Measurements from ENCODE around the gene FGF12.

Gene FGF12

GRCh38 chr3:192352142-192352541, 375.2 kb downstream of the FGF12 start:
- H3K36me3 ChIP-seq = no peaks in the 10 kb centered on the region
- no peaks in the 10 kb centered on the region for H3K9me3 ChIP-seq (replicated peaks in 1 of 11)
- H3K27ac ChIP-seq = no peak overlapping the region
- H3K4me3 ChIP-seq = no peak overlapping the region
- no peak overlapping the region for H3K9ac ChIP-seq
- H4K20me1 ChIP-seq = no peaks in the 10 kb centered on the region
- no peaks in the 10 kb centered on the region for H3K4me1 ChIP-seq
- no peaks in the 10 kb centered on the region for H3K27me3 ChIP-seq
- H3K4me2 ChIP-seq = no peak overlapping the region
- TF ChIP-seq Cebpa-rat (IDR thresholded peaks at IDR 0.05) = no peak

- H3K4me1 ChIP-seq = no peaks in the 10 kb centered on the region
- H3K9ac ChIP-seq = no peak overlapping the region
- H4K20me1 ChIP-seq = no peaks in the 10 kb centered on the region
- H3K4me3 ChIP-seq = no peak overlapping the region
- no peak for TF ChIP-seq Cebpa-rat (IDR thresholded peaks at IDR 0.05)
- no peaks in the 10 kb centered on the region for H3K27me3 ChIP-seq
- H3K4me2 ChIP-seq = no peak overlapping the region
- no peaks in the 10 kb centered on the region for H3K9me3 ChIP-seq (replicated peaks in 1 of 11)
- H3K27ac ChIP-seq = no peak overlapping the region
- H3K36me3 ChIP-seq = no peaks in the 10 kb centered on the region
These were observed 375.9 kb downstream of the FGF12 start for GRCh38 chr3:192351441-192351840.

GRCh38 chr3:192340031-192340430, 387.3 kb downstream of the FGF12 start:
- no peaks in the 10 kb centered on the region for H3K4me1 ChIP-seq
- no peak overlapping the region for H3K27ac ChIP-seq
- H3K9me3 ChIP-seq (replicated peaks in 1 of 11) = no peaks in the 10 kb centered on the region
- H3K4me2 ChIP-seq = no peak overlapping the region
- H3K4me3 ChIP-seq = no peak overlapping the region
- no peaks in the 10 kb centered on the region for H4K20me1 ChIP-seq
- H3K36me3 ChIP-seq = no peaks in the 10 kb centered on the region
- no peaks in the 10 kb centered on the region for H3K27me3 ChIP-seq
- TF ChIP-seq Cebpa-rat (IDR thresholded peaks at IDR 0.05) = no peak
- no peak overlapping the region for H3K9ac ChIP-seq

GRCh38 chr3:192339214-192339613, 388.1 kb downstream of the FGF12 start:
- Histone ChIP-seq H3K36me3 (no peaks in the 10 kb centered on the region), H3K27ac (no peak overlapping the region), H3K27me3 (no peaks in the 10 kb centered on the region), H4K20me1 (no peaks in the 10 kb centered on the region), H3K4me2 (no peak overlapping the region), H3K9ac (no peak overlapping the region), H3K4me1 (no peaks in the 10 kb centered on the region), H3K9me3 (replicated peaks in 1 of 11) (no peaks in the 10 kb centered on the region), H3K4me3 (no peak overlapping the region)
- no peak for TF ChIP-seq Cebpa-rat (IDR thresholded peaks at IDR 0.05)

GRCh38 chr3:192336286-192336685, 391.1 kb downstream of the FGF12 start:
- H3K9me3 ChIP-seq (replicated peaks in 1 of 11) = no peaks in the 10 kb centered on the region
- TF ChIP-seq Cebpa-rat (IDR thresholded peaks at IDR 0.05) = no peak
- H3K27me3 ChIP-seq = no peaks in the 10 kb centered on the region
- H3K9ac ChIP-seq = no peak overlapping the region
- no peak overlapping the region for H3K4me3 ChIP-seq
- no peaks in the 10 kb centered on the region for H3K36me3 ChIP-seq
- H3K4me2 ChIP-seq = no peak overlapping the region
- H3K4me1 ChIP-seq = no peaks in the 10 kb centered on the region
- H4K20me1 ChIP-seq = no peaks in the 10 kb centered on the region
- no peak overlapping the region for H3K27ac ChIP-seq

- Histone ChIP-seq H3K4me3 (no peak overlapping the region), H3K27ac (no peak overlapping the region), H3K36me3 (no peaks in the 10 kb centered on the region), H3K9me3 (replicated peaks in 1 of 11) (no peaks in the 10 kb centered on the region), H3K9ac (no peak overlapping the region), H4K20me1 (no peaks in the 10 kb centered on the region), H3K4me2 (no peak overlapping the region), H3K27me3 (no peaks in the 10 kb centered on the region), H3K4me1 (no peaks in the 10 kb centered on the region)
- no peak for TF ChIP-seq Cebpa-rat (IDR thresholded peaks at IDR 0.05)
These were observed 394.7 kb downstream of the FGF12 start for GRCh38 chr3:192332386-192333291.

GRCh38 chr3:192331749-192332385, 395.5 kb downstream of the FGF12 start:
- H3K27me3 ChIP-seq = no peaks in the 10 kb centered on the region

GRCh38 chr3:192326656-192327055, 400.7 kb downstream of the FGF12 start:
- no peaks in the 10 kb centered on the region for H4K20me1 ChIP-seq
- H3K36me3 ChIP-seq = no peaks in the 10 kb centered on the region
- no peak overlapping the region for H3K4me3 ChIP-seq
- no peak overlapping the region for H3K9ac ChIP-seq
- TF ChIP-seq Cebpa-rat (IDR thresholded peaks at IDR 0.05) = no peak
- no peaks in the 10 kb centered on the region for H3K27me3 ChIP-seq
- H3K4me1 ChIP-seq = no peaks in the 10 kb centered on the region
- no peak overlapping the region for H3K4me2 ChIP-seq
- no peak overlapping the region for H3K27ac ChIP-seq
- H3K9me3 ChIP-seq (replicated peaks in 1 of 11) = no peaks in the 10 kb centered on the region

More at GRCh38 chr3:192331749-192332385, 395.5 kb downstream of the FGF12 start:
- no peak for TF ChIP-seq Cebpa-rat (IDR thresholded peaks at IDR 0.05)
- Histone ChIP-seq H3K9me3 (replicated peaks in 1 of 11) (no peaks in the 10 kb centered on the region), H4K20me1 (no peaks in the 10 kb centered on the region), H3K4me2 (peak overlapping the region in 3 of 11 experiments; percentile 17 to 38 (median 24); a peak in 5 of 22 replicates), H3K9ac (no peak overlapping the region), H3K27ac (no peak overlapping the region), H3K4me1 (no peaks in the 10 kb centered on the region), H3K4me3 (no peak overlapping the region), H3K36me3 (no peaks in the 10 kb centered on the region)

- Histone ChIP-seq H3K4me2 (no peak overlapping the region), H3K4me3 (no peak overlapping the region)
These were observed 409.8 kb downstream of the FGF12 start for GRCh38 chr3:192317564-192317963.

GRCh38 chr3:192313605-192314004, 413.7 kb downstream of the FGF12 start:
- Histone ChIP-seq H4K20me1 (no peaks in the 10 kb centered on the region), H3K36me3 (no peaks in the 10 kb centered on the region), H3K4me1 (no peaks in the 10 kb centered on the region), H3K4me3 (no peak overlapping the region), H3K4me2 (no peak overlapping the region), H3K9ac (no peak overlapping the region), H3K9me3 (replicated peaks in 1 of 11) (no peaks in the 10 kb centered on the region), H3K27me3 (no peaks in the 10 kb centered on the region), H3K27ac (no peak overlapping the region)
- no peak for TF ChIP-seq Cebpa-rat (IDR thresholded peaks at IDR 0.05)

More at GRCh38 chr3:192317564-192317963, 409.8 kb downstream of the FGF12 start:
- Histone ChIP-seq H3K9me3 (replicated peaks in 1 of 11) (no peaks in the 10 kb centered on the region), H3K36me3 (no peaks in the 10 kb centered on the region), H3K4me1 (no peaks in the 10 kb centered on the region), H3K27ac (no peak overlapping the region), H4K20me1 (no peaks in the 10 kb centered on the region), H3K9ac (no peak overlapping the region), H3K27me3 (no peaks in the 10 kb centered on the region)
- no peak for TF ChIP-seq Cebpa-rat (IDR thresholded peaks at IDR 0.05)

Measured in BLaER1 treated with 17β-estradiol and CSF1 and Interleukin-3, amounts not matched to agents 10 nM and 100 nM (cell line).